IMR-90 (cell line): ENCODE results near the gene ALDOB. TPM values are rescaled to one million over a fixed set of nuclear protein-coding genes. Genes with fewer than 3 reads are reported as not detected.

Experiments used
- ATAC-seq: fragments of 200-7000 bp; cut with Tn5 transposase; 2 replicates; pipeline ENCODE4 v1.9.1; 2020; ENCODE audit warnings: low read depth, mild to moderate bottlenecking, moderate library complexity
- BruUV-seq: library from RNA; stranded (reverse); fragments of 400-500 nt; replicated peaks from 2 replicates; lab custom pipeline; 2021; lab: Mats Ljungman, UMichigan
- CTCF ChIA-PET: fragments of 300-600 bp; formaldehyde crosslinking; extraction: SDS; loops from one replicate; lab custom pipeline; 2021; ENCODE audit warnings: antibody characterized with exemption; lab: Yijun Ruan, JAX
- POLR2A ChIA-PET: fragments of 300-600 bp; sonication (Branson Sonifier 250); formaldehyde crosslinking; loops from one replicate; lab custom pipeline; 2022; ENCODE audit warnings: antibody characterized with exemption; ENCODE audit not compliant: unreplicated experiment; lab: Charles Lee
- DNase-seq: peaks from one replicate; pipeline ENCODE4 v3.0.0; 2013
- H2AFZ ChIP-seq: replicated peaks from 2 replicates; pipeline ENCODE3; 2013; ENCODE audit warnings: low read length, mild to moderate bottlenecking; ENCODE audit not compliant: poor library complexity
- H2AK5ac ChIP-seq: 2 replicates; pipeline ENCODE4 v1.6.1; 2013; ENCODE audit warnings: low read depth, low read length, inconsistent platforms
- H2AK9ac ChIP-seq: replicated peaks from 2 replicates; pipeline ENCODE3; 2013; ENCODE audit warnings: mild to moderate bottlenecking, low read depth, low read length, moderate library complexity; ENCODE audit not compliant: poor library complexity
- H2BK120ac ChIP-seq: 2 replicates; pipeline ENCODE4 v1.6.1; 2013; ENCODE audit warnings: low read depth, low read length, inconsistent platforms
- H2BK15ac ChIP-seq: 3 replicates; pipeline ENCODE4 v1.6.1; 2013; ENCODE audit warnings: low read depth, low read length, inconsistent platforms
- H2BK20ac ChIP-seq: 2 replicates; pipeline ENCODE4 v1.6.1; 2013; ENCODE audit warnings: low read depth, mild to moderate bottlenecking, inconsistent platforms, low read length, moderate library complexity
- H2BK5ac ChIP-seq: 2 replicates; pipeline ENCODE4 v1.6.1; 2013; ENCODE audit warnings: mild to moderate bottlenecking, low read depth, low read length, inconsistent platforms; ENCODE audit not compliant: poor library complexity, severe bottlenecking
- H3K14ac ChIP-seq: replicated peaks from 2 replicates; pipeline ENCODE4 v1.6.1; 2013; ENCODE audit warnings: low read depth, low read length, inconsistent platforms
- H3K18ac ChIP-seq: 2 replicates; pipeline ENCODE4 v1.6.1; 2013; ENCODE audit warnings: low read depth, low read length, control low read depth
- H3K23ac ChIP-seq: 2 replicates; pipeline ENCODE4 v1.6.1; 2013; ENCODE audit warnings: low read depth, low read length, inconsistent platforms
- H3K27ac ChIP-seq: 2 replicates; pipeline ENCODE4 v1.5.1; 2013; ENCODE audit warnings: mild to moderate bottlenecking, control low read depth, low read length; ENCODE audit not compliant: insufficient read depth
- H3K27me3 ChIP-seq: 2 replicates; pipeline ENCODE4 v1.6.1; 2013; ENCODE audit warnings: low read length; ENCODE audit not compliant: control insufficient read depth, insufficient read depth
- H3K36me3 ChIP-seq: 2 replicates; pipeline ENCODE4 v1.6.1; 2013; ENCODE audit warnings: low read length, mixed read lengths; ENCODE audit not compliant: control insufficient read depth, insufficient read depth
- H3K4ac ChIP-seq: 2 replicates; pipeline ENCODE4 v1.6.1; 2013; ENCODE audit warnings: low read depth, low read length, inconsistent platforms
- H3K4me1 ChIP-seq: 2 replicates; pipeline ENCODE4 v1.6.1; 2013; ENCODE audit warnings: low read length, mixed read lengths; ENCODE audit not compliant: control insufficient read depth, insufficient read depth
- H3K4me2 ChIP-seq: 2 replicates; pipeline ENCODE4 v1.6.1; 2013; ENCODE audit warnings: low read depth, mild to moderate bottlenecking, control low read depth, low read length, moderate library complexity
- H3K4me3 ChIP-seq: 2 replicates; pipeline ENCODE4 v1.5.1; 2013; ENCODE audit warnings: low read depth, mild to moderate bottlenecking, control low read depth, low read length, moderate library complexity; ENCODE audit not compliant: insufficient read depth
- H3K56ac ChIP-seq: 2 replicates; pipeline ENCODE4 v1.6.1; 2013; ENCODE audit warnings: low read length, inconsistent platforms; ENCODE audit not compliant: insufficient read depth; ENCODE audit errors: extremely low read depth
- H3K79me1 ChIP-seq, 2 experiments: 2 replicates each; pipeline ENCODE4 v1.6.1; 2013; ENCODE audit warnings: low read length in 2 of 2, inconsistent platforms in 1 of 2, low read depth in 1 of 2
- H3K9ac ChIP-seq: 2 replicates; pipeline ENCODE4 v1.6.1; 2013; ENCODE audit warnings: low read depth, low read length, control low read depth
- H3K9me1 ChIP-seq: 2 replicates; pipeline ENCODE4 v1.6.1; 2013; ENCODE audit warnings: low read length, inconsistent platforms; ENCODE audit not compliant: insufficient read depth
- H3K9me3 ChIP-seq: 2 replicates; pipeline ENCODE4 v1.6.1; 2013; ENCODE audit warnings: low read length; ENCODE audit not compliant: control insufficient read depth, insufficient read depth
- H4K20me1 ChIP-seq: 2 replicates; pipeline ENCODE4 v1.6.1; 2013; ENCODE audit warnings: low read length, inconsistent platforms; ENCODE audit not compliant: insufficient read depth
- H4K5ac ChIP-seq: 2 replicates; pipeline ENCODE4 v1.6.1; 2013; ENCODE audit warnings: mild to moderate bottlenecking, low read depth, low read length, control low read depth
- H4K8ac ChIP-seq, 2 experiments: 2 replicates each; pipeline ENCODE4 v1.6.1; 2013; ENCODE audit warnings: low read depth in 2 of 2, low read length in 2 of 2, control low read depth in 1 of 2, inconsistent platforms in 1 of 2
- H4K91ac ChIP-seq: 2 replicates; pipeline ENCODE4 v1.6.1; 2013; ENCODE audit warnings: low read depth, low read length, inconsistent platforms; ENCODE audit not compliant: insufficient read depth
- BHLHE40 ChIP-seq: fragments of 150-350 bp; IDR thresholded peaks from 2 replicates; pipeline ENCODE4 v1.6.1; 2016; ENCODE audit warnings: mild to moderate bottlenecking, low read depth, low read length
- CEBPB ChIP-seq: IDR thresholded peaks from 2 replicates; pipeline ENCODE4 v1.6.1; 2012; ENCODE audit warnings: low read depth, low read length, improper control_type of control experiment
- CHD1 ChIP-seq: IDR thresholded peaks from 2 replicates; pipeline ENCODE4 v1.6.1; 2012; ENCODE audit warnings: low read depth, low read length, improper control_type of control experiment
- FOS ChIP-seq: fragments of 150-350 bp; IDR thresholded peaks from 2 replicates; pipeline ENCODE4 v1.6.1; 2016; ENCODE audit warnings: low read depth, low read length
- MAFK ChIP-seq: IDR thresholded peaks from 2 replicates; pipeline ENCODE4 v1.6.1; 2012; ENCODE audit warnings: low read depth, low read length, improper control_type of control experiment
- MAZ ChIP-seq: IDR thresholded peaks from 2 replicates; pipeline ENCODE4 v1.6.1; 2012; ENCODE audit warnings: low read depth, mild to moderate bottlenecking, low read length, improper control_type of control experiment, moderate library complexity, borderline replicate concordance
- POLR2A ChIP-seq: IDR thresholded peaks from 2 replicates; pipeline ENCODE4 v1.6.1; 2012; ENCODE audit warnings: mild to moderate bottlenecking, low read depth, low read length
- RAD21 ChIP-seq: IDR thresholded peaks from 2 replicates; pipeline ENCODE4 v1.6.1; 2012; ENCODE audit warnings: low read length, improper control_type of control experiment
- RCOR1 ChIP-seq: IDR thresholded peaks from 2 replicates; pipeline ENCODE4 v1.6.1; 2012; ENCODE audit warnings: mild to moderate bottlenecking, low read length, improper control_type of control experiment; ENCODE audit not compliant: insufficient replicate concordance
- RFX5 ChIP-seq: IDR thresholded peaks from 2 replicates; pipeline ENCODE4 v1.8.0; 2012; ENCODE audit warnings: low read depth, mild to moderate bottlenecking, low read length, moderate library complexity
- SMC3 ChIP-seq: fragments of 150-350 bp; IDR thresholded peaks from 2 replicates; pipeline ENCODE4 v1.6.1; 2016; ENCODE audit warnings: low read depth, mild to moderate bottlenecking, antibody characterized with exemption, low read length, moderate library complexity
- WGBS, 2 experiments: methylation state at CpG; one replicate each; pipeline versions ENCODE4 v1.1.5 to v1.1.7; 2013; ENCODE audit warnings: missing lambda C conversion rate in 2 of 2; ENCODE audit not compliant: insufficient read length in 1 of 2; ENCODE audit errors: extremely low coverage in 2 of 2; 5-methylcytosine and 5-hydroxymethylcytosine counted together
- dilution Hi-C: fragments of 300-500 bp; cut with HindIII; formaldehyde crosslinking; loops from one replicate; pipeline ENCODE4 v1.14.3; 2018; ENCODE audit warnings: low sequenced_read_pairs; ENCODE audit not compliant: unreplicated experiment
- in situ Hi-C: fragments of 300-500 bp; cut with MboI; formaldehyde crosslinking; loops from 3 replicates; pipeline ENCODE4 v1.14.3; 2019; ENCODE audit warnings: low sequenced_read_pairs, inconsistent platforms, mixed read lengths
- intact Hi-C: fragments of 100-400 bp; cut with micrococcal nuclease; formaldehyde crosslinking; loops from 2 replicates; pipeline ENCODE4 v1.10.0; 2022
- polyA plus RNA-seq, 3 experiments: library from polyadenylated mRNA; depleted of rRNA; stranded (reverse); fragments of >200 nt; gene quantifications; 2 replicates each; pipeline ENCODE4 v1.2.3, GENCODE V29; 2012; ENCODE audit warnings: low replicate concordance in 1 of 3
- total RNA-seq: library from RNA; depleted of rRNA; stranded (reverse); fragments of >200 nt; gene quantifications from 2 replicates; pipeline ENCODE4 v1.2.3, GENCODE V29; 2012
- TF ChIP-seq, protein P1 (sequence below): fragments of 150-350 bp; IDR thresholded peaks from 2 replicates; pipeline ENCODE4 v1.6.1; 2016; ENCODE audit warnings: low read depth, mild to moderate bottlenecking, low read length, moderate library complexity, borderline replicate concordance

ALDOB gene
- total and polyA plus RNA-seq, 2 of the 4 experiments (the other 2 are of a cell fraction), result not detected

DNA sequence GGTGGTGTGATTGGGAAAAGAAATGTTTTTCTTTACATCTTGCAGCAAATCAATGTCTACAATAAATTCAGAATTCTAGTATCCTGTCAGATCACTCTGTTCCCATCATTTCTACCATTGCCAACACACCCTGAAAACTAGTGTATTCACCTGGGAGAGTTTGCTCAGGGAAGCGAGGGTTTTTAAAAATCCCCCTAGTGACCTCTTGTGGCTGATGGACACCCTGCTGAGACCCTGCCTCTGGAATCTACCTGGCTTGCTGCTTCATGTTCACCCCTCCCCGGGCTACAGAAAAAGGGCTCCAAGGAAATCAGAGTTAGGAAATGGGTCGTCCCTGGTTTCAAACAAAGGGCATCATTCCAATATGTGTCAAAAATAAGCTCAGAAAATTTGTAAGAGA lies 21.4 kb upstream of the ALDOB start:
- H3K56ac ChIP-seq, result no peak overlapping the region
- in situ Hi-C loops, result loop anchor here (5.0 kb wide), 1 partner anchor 75 kb away; the partner anchor contains the start of gene RNF20
- no peak overlapping the region for H2BK120ac ChIP-seq

More for the DNA sequence above, 21.4 kb upstream of the ALDOB start:
- no peak overlapping the region for H2AK9ac ChIP-seq
- intact Hi-C loops (no loop called here), dilution Hi-C loops (no loop called here)
- no peak overlapping the region for H4K91ac ChIP-seq
- no peaks in the 10 kb centered on the region for H3K27me3 ChIP-seq
- H3K4me3 ChIP-seq, result no peak overlapping the region
- no TSS peak for BruUV-seq
- H3K9ac ChIP-seq, result no peak overlapping the region
- H3K4me2 ChIP-seq, result no peak overlapping the region
- H2BK15ac ChIP-seq, result no peak overlapping the region
- no peaks in the 10 kb centered on the region for H3K9me3 ChIP-seq
- ChIA-PET CTCF (interaction anchor here (0.6 to 1.1 kb wide), 2 partner anchors 68 to 73 kb away, joined by 3 to 5 read pairs; no protein-coding TSS in a partner anchor), POLR2A (no interaction called here)
- H4K20me1 ChIP-seq, result no peaks in the 10 kb centered on the region
- H3K4ac ChIP-seq, result no peak overlapping the region
- ATAC-seq (no peak), DNase-seq (no peak)
- H3K18ac ChIP-seq, result no peak overlapping the region
- no peaks in the 10 kb centered on the region for H3K36me3 ChIP-seq
- H3K9me1 ChIP-seq, result no peaks in the 10 kb centered on the region
- H3K14ac ChIP-seq, result no peak overlapping the region
- H3K79me1 ChIP-seq, result no peaks in the 10 kb centered on the region
- TF ChIP-seq, protein P1, sequence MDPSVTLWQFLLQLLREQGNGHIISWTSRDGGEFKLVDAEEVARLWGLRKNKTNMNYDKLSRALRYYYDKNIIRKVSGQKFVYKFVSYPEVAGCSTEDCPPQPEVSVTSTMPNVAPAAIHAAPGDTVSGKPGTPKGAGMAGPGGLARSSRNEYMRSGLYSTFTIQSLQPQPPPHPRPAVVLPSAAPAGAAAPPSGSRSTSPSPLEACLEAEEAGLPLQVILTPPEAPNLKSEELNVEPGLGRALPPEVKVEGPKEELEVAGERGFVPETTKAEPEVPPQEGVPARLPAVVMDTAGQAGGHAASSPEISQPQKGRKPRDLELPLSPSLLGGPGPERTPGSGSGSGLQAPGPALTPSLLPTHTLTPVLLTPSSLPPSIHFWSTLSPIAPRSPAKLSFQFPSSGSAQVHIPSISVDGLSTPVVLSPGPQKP, result no peak
- TF ChIP-seq RFX5 (no peak), FOS (no peak), SMC3 (no peak), BHLHE40 (no peak), POLR2A (no peak), MAFK (no peak), RCOR1 (no peak), RAD21 (no peak), CHD1 (no peak), CEBPB (no peak), MAZ (no peak)
- H4K8ac ChIP-seq, result no peak overlapping the region
- H2AFZ ChIP-seq, result no peak overlapping the region
- H4K5ac ChIP-seq, result no peak overlapping the region
- no peak overlapping the region for H2BK20ac ChIP-seq
- H2AK5ac ChIP-seq, result no peak overlapping the region
- peaks cover 7% of the 10 kb centered on the region; the same call in 1 of the 2 replicates for H3K4me1 ChIP-seq
- H3K23ac ChIP-seq, result no peak overlapping the region
- 40% methylated on average over 1 of the region's 3 CpGs; no CpG with 5 or more reads in 1 of the 2 experiments for WGBS, 2 experiments
- no peak overlapping the region for H2BK5ac ChIP-seq
- no peak overlapping the region for H3K27ac ChIP-seq
